ENCODE measurements around the gene EIF2S3B. TPM values are rescaled to one million over a fixed set of nuclear protein-coding genes. Genes with fewer than 3 reads are reported as not detected.
"Not testable (repeated sequence)": the region's sequence is repeated elsewhere in the genome, so short reads cannot be mapped to it uniquely, and the experiment has no call there.

The EIF2S3B gene
- polyA plus RNA-seq (ENCODE audit: insufficient read length in 3 of 3) = 1 to 10 TPM; 1.4 to 8.7 (median 2.0) TPM

DNA sequence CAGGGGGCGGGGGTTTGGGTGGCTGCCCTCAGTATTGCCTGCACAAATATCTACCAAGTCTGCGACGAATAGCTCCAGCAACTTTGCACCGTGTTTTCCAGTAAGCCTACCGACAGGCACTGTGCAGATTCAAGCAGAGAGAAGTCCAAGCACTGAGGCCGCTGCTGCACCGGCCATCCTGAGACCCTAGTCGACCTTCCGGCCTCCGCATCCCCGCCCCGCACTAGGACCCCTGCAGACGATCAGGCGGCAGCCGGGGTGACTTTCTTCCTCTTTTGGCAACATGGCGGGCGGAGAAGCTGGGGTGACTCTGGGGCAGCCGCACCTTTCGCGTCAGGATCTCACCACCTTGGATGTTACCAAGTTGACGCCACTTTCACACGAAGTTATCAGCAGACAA, at the start of gene EIF2S3B:
Gene EIF2S3B (plus strand): TSS at position 271 of the 400 bp plus-strand sequence. CDS start 13 bp downstream, at position 284.
- no peak for DNase-seq (ENCODE audit: low read depth in 3 of 3, low spot score in 2 of 3)

DNA sequence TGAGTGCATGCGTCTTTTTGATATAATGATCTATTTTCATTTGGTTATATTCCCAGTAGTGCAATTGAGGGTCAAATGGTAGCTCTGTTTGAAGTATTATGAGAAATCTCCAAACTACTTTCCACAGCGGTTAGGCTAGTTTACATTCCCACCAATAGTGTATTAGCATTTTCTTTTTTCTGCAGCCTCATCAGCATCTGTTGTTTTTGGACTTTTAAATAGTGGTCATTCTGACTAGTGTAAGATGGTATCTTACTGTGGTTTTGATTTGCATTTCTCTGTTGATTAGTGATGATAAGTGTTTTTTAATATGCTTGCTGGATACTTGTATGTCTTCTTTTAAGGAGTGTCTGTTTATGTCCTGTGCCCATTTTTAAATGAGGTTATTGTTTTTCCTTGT, 48.8 kb upstream of the EIF2S3B start:
- DNase-seq (ENCODE audit: low read depth in 3 of 3, low spot score in 2 of 3) = no peak

GRCh38 chr12:10457760-10458159, 47.9 kb upstream of the EIF2S3B start:
- DNase-seq (ENCODE audit: low read depth in 3 of 3, low spot score in 2 of 3) = no peak

DNA sequence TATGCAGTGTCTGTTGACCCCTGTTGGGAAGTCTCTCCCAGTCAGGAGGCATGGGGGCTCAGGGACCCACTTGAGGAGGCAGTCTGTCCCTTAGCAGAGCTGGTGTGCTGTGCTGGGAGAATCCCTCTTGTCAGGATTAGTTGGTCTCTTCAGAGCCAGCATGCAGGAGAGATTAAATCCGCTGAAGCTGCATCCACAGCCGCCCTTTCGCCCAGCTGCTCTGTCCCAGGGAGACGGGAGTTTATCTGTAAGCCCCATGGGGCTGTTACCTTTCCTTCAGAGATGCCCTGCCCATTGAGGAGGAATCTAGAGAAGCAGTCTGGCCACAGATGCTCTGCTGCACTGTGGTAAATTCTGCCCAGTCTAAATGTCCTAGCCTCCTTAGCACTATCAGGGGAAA, 39.4 kb upstream of the EIF2S3B start:
- DNase-seq (ENCODE audit: low read depth in 3 of 3, low spot score in 2 of 3) = no peak

DNA sequence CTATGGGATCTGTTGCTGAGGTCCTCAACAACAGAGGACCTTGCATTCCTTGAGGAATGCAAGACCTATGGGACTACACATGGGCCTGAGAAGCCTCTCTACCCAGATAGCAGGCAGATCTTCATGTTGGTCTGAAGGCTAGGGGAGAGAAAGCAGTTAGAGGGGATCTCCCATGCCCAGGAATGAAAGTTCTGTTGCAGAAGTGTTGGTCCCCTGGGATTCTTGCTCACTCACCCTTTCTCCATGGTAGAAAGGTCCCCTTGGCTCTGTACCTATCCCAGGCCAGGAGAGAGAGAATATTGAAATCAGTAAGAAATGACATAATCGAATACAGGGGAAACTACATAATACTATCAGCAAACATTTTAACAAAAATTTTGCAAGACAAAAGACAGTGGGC, 36.0 kb upstream of the EIF2S3B start:
- no peak for DNase-seq (ENCODE audit: low read depth in 3 of 3, low spot score in 2 of 3)

- DNase-seq (ENCODE audit: low read depth in 3 of 3, low spot score in 2 of 3) = not testable (repeated sequence)
Measured at GRCh38 chr12:10472808-10473207, 32.9 kb upstream of the EIF2S3B start.

DNA sequence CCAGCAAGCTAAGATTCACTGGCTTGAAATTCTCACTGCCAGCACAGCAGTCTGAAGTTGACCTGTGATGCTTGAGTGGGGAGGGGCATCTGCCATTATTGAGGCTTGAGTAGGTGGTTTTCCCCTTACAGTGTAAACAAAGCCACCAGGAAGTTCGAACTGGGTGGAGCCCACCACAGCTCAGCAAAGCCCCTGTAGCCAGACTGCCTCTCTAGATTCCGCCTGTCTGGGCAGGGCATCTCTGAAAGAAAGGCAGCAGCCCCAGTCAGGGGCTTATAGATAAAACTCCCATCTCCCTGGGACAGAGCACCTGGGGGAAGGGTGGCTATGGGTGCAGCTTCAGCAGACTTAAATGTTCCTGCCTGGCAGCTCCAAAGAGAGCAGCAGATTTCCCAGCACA, 23.8 kb upstream of the EIF2S3B start:
- DNase-seq (ENCODE audit: low read depth in 3 of 3, low spot score in 2 of 3) = not testable (repeated sequence)

- not testable (repeated sequence) for DNase-seq (ENCODE audit: low read depth in 3 of 3, low spot score in 2 of 3)
Measured at GRCh38 chr12:10487328-10487727, 18.4 kb upstream of the EIF2S3B start.

- DNase-seq (ENCODE audit: low read depth in 3 of 3, low spot score in 2 of 3) = no peak
Measured at GRCh38 chr12:10491766-10492165, 13.9 kb upstream of the EIF2S3B start.

DNA sequence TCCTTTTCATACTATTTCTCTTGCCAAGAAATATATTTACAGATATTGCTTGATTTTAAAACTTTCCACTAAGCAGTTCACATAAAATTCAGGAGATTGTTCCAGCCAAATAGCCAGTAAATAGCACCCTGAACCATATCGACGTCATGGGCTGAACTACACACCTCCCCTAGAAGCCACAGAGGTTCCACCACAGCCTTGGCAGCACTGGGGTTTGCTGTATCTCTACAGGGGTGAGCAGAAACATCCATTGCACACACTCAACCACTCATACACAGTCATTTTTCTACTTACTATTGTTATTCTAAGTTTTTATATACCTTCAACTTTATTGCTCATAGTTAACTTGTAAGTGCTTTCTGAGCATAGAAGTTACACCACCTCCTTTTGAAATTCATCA, 8.1 kb upstream of the EIF2S3B start:
- no peak for DNase-seq (ENCODE audit: low read depth in 3 of 3, low spot score in 2 of 3)

- DNase-seq (ENCODE audit: low read depth in 3 of 3, low spot score in 2 of 3) = no peak
Measured at GRCh38 chr12:10498042-10498441, 7.6 kb upstream of the EIF2S3B start.

DNA sequence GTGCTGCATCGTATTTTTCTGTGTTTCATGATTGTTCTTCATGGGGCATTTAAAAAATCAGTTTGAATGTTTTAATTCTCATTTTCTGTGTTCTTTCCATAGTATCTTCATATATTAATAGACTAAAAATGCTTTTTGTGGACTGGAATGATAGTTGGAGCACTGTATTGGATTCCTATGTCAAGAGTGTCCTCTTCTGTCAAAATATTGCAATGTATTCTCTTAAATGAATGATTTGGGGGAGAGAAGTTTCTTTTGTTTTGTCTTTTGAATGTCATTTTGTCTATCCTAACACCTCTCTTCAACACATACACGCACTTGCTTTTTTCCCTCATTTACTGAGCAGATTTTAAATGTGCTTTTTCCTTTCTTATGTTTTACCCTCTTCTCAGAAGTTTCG, 4.7 kb upstream of the EIF2S3B start:
- DNase-seq (ENCODE audit: low read depth in 3 of 3, low spot score in 2 of 3) = no peak

GRCh38 chr12:10503460-10503859, 2.2 kb upstream of the EIF2S3B start:
- no peak for DNase-seq (ENCODE audit: low read depth in 3 of 3, low spot score in 2 of 3)

- DNase-seq (ENCODE audit: low read depth in 3 of 3, low spot score in 2 of 3) = no peak
Measured at GRCh38 chr12:10511756-10512355, 6.2 kb downstream of the EIF2S3B start.

GRCh38 chr12:10512798-10513197, 7.1 kb downstream of the EIF2S3B start:
- DNase-seq (ENCODE audit: low read depth in 3 of 3, low spot score in 2 of 3) = no peak

- no peak for DNase-seq (ENCODE audit: low read depth in 3 of 3, low spot score in 2 of 3)
Measured at GRCh38 chr12:10521555-10521954, 15.9 kb downstream of the EIF2S3B start.

DNA sequence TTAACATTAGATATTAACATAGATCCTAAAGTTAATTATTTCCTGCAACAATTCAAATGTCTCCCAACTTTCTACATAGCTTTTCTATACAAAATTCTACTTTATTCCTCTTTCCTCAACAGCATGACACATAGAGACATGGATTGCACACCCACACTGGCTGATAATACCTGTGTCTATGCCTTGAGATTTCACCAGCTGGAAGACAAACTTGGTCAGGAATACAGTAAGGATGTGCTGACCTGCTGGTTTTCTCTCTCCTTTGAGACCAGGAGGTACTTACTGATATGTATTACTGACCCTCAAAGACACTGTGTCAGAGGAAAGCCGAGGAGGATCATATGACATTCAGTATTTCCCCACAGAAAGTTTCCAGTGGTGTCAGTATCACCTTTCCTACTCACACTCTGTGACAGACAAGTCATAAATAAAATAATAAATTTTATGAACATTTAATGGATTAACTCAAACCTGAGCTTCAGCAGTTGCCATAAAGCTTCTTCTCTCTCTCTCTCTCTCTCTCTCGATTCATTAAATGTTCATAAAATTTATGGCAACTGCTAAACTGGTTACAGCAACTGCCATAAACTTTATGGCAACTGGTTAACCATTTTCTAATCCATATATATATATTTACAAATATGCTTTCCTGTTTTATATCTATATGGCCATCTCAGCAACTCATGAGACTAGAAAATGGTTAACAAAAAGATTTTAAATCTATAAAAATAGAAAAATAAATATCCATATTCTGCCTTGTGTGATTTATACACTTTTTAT, 22.7 kb downstream of the EIF2S3B start:
- no peak for DNase-seq (ENCODE audit: low read depth in 3 of 3, low spot score in 2 of 3)

DNA sequence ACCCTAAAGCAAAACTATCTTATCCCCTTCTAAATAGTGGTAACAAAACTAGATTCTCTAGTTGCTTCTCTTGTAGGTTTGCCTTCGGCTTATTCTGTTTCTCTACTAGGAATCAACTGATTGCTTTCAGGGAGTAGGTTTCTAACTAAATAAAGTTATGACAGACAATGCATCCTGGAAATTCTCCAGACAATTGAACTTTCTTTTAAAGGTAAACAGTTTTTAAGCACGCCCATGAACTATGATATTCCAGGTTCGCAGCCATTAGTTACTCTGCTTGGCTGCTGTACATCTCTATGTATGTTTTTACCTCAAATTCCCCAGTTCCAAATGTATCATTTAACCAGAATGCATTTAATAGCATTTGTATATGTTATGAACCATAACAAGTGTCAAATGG, 23.9 kb downstream of the EIF2S3B start:
- DNase-seq (ENCODE audit: low read depth in 3 of 3, low spot score in 2 of 3) = no peak

- no peak for DNase-seq (ENCODE audit: low read depth in 3 of 3, low spot score in 2 of 3)
Measured at GRCh38 chr12:10537721-10538120, 32.0 kb downstream of the EIF2S3B start.

DNA sequence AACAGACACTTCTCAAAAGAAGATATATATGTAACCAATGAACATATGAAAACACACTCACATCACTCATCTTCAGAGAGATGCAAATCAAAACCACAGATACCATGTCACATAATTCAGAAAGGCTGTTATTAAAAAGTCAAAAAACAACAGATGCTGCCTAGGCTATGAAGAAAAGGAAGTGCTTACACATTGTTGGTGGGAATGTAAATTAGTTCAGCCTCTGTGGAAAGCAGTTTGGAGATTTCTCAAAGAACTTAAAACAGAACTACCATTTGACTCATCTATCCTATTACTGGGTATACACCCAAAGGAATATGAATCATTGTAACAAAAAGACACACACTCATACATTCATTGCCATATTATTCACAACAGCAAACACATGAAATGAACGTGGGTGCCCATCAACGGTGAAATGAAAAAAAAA, 35.1 kb downstream of the EIF2S3B start:
- DNase-seq (ENCODE audit: low read depth in 3 of 3, low spot score in 2 of 3) = no peak

DNA sequence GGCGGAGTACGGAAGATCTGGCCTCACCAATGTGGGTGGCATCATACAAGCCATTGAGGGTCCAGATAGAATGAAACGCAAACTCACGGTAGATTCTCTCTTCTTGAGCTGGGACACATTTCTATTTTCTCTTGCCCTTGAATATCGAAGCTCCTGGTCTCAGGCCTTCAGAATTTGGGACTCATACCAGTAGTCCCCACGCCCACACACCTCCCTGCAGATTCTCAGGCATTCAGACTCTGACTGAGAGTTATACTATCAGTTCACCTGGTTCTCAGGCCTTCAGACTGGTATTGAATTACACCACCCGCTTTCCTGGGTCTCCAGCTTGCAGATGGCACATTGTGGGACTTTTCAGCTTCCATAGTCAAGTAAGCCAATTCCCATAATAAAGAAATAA, 37.8 kb downstream of the EIF2S3B start:
- no peak for DNase-seq (ENCODE audit: low read depth in 3 of 3, low spot score in 2 of 3)

DNA sequence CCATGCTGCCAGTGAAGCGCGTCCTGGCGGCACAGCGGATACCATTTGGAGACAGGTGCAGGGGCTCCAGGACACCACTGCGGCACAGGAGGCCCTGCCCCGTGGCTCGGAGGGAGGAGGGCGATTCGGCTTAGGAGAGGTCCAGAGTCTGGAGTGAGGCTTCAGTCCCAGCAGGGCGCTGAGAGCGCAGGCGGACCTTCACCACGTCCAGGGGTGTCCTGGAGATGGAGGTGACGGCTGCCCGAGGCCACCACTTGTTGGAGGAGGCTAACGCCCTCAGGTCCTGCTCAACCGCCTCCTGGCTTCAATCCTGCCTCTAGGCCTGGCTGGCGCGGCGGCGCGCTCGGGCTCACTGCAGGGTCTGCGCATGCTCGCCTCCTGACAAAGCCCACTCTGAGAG, 45.7 kb downstream of the EIF2S3B start:
- DNase-seq (ENCODE audit: low read depth in 3 of 3, low spot score in 2 of 3) = no peak

All from right renal cortex interstitium (tissue), 3 donors.